Inflammatory macrophage (primary cell): Measurements from ENCODE around the gene TFIP11.

Experiments used
- DNase-seq, 2 donors: peaks; one replicate each; pipeline ENCODE4 v3.0.0-alpha.2; 2020 to 2022

Gene TFIP11

DNA sequence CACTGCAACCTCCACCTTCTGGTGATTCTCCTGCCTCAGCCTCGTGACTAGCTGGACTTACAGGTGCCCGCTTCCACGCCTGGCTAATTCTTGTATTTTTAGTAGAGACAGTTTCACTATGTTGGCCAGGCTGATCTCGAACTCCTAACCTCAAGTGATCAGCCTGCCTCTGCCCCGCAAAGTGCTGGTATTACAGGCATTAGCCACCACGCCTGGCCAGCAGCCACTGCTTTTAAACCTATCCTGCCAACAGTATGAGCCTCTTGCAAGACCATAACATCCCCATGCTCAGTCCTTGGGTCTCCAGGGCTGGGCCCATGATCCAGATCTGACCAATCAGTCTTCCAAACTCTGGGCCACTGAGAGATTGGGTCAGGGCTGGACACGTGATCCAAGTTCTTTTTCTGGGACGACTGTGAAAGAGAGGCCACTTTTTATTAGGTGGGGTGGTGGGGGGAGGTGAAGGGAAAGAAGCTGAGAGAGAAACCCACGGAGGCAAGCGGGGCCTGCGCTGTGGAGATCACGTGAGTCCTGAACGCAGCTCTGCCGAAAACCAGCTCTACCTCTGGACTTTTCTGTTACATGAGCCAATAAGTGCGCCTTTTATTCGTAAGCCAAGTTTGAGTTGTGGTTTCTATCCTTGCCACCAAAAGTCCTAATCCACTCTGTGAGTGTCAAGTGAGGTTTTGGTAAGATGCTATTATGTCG is 65.3 kb downstream of the TFIP11 start:
- DNase-seq = no peak

DNA sequence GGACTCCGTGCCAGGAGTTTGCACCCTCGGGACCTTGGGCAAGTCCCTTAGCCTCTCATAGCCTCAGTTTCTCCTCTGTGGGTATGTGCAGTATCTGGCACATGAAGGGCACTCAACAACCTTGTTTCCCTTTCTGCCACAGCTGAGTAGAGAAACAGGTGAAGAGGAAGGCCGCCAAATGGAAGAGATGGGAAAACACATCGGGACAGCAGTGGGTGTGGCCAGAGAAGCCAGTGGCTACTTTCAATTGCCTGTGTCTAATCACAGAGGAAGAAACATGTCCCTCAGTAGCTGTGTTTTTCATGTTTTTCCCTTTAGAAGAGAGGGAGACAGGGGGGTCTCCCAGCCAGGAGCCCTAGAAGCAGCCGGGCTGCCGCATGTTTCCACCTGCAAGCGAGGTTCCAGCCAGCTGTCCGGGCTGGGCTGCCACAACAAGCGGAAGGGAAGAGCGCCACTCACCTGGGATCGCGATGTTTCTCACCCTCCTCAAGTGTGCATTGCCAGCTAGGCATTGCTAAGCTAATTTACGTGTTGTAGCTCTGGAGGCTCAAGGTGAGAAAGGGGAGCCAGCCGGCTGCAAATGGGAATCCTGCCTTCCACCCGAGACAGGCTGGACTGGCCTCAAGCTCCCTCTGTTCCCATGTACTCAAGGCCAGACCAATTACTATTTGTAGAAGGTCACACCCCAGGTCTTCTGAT is 66.5 kb downstream of the TFIP11 start:
- DNase-seq = no peak

DNA sequence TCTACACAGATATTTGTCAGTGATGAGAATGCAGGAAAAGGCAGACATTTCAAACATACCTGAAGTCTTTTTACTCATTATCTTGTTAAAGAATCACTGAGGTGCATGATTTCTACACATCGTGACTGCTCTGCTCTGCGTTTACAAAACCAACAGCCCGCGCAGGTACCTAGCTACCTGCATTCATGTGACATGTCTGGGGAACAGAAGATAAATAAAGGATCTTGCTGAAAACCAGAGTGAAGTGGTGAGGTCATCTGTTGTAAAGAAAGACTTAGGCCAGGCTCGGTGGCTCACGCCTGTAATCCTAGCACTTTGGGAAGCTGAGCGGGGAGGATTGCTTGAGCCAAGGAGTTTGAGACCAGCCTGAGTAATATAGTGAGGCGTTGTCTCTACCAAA is 67.5 kb downstream of the TFIP11 start:
- no peak for DNase-seq

DNA sequence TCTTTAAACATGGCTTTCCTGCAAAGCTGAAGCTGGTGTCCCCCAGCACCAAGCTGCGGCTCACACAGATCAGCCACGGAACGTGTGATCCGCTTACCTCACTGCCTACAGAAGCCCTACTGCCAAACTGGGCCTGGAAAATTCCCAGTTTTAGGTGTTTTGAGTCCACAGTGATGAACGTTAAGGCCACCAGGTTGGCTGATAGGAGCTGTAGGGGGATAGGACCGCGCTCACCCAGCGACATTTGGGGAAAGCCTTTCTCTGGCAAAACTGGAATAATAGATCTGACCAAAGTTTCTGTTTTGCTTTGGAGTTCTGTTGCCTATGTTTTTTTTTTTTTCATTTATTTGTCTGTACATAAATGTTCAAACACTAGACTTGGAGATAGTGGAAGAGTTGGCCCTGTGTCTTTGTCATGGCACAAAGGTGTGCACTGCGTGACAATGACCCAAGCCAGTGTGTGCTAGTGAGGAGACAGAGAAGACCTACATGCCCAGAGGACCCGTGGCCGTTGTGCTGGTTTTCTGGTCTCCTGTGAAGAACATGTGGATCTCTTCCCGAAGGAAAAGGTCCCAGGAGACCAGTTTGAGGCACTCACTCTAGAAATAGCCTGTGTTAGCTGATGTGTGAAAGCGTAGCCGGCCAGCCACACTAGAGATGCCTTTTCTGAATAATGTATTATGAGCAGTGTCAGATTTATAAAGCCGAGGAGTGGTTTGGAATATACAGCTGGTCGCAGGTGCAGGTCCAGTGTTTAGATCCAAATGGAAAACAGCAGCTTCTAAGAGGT is 68.2 kb downstream of the TFIP11 start:
- no peak for DNase-seq

DNA sequence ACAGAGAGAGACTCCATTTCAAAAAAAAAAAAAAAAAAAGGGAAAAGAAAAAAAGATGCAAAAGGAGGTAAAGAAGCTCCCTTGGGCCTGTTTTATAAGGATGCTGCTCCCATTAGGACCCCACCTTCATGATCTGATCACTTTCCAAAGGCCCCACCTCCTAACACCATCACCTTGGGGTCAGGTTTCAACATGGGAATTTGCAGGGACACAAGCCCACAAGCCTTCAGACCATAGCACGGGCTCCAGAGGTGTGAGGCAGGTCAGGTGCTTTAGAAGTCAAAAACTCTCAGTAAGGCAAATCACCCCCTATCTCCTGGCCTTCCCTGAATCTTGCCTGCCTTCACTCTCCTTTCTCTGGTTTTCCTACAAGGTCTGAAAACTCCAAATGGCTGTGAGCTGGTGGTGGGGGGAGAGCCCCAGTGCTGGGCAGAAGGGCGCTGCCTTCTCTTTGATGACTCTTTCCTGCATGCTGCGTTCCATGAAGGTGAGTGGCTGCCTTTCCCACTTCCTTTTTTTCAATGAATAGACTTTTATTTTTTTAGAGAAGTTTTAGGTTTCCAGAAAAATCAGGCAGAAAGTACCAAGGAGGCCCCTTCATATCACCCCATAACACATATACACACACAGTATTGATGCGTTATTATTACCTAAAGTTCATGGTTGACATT is 70.1 kb downstream of the TFIP11 start:
- DNase-seq = no peak
